ENCODE results near the gene BANK1.

BANK1 gene

GRCh38 chr4:101785486-101785885, 5.0 kb upstream of the BANK1 start:
- Mint-ChIP-seq H3K27me3 (ENCODE audit: low read depth) (peaks cover 8% of the 10 kb centered on the region), H3K9me3 (peaks cover 2% of the 10 kb centered on the region), H3K36me3 (ENCODE audit: low read depth) (no peaks in the 10 kb centered on the region), H3K4me3 (no peak overlapping the region), H3K27ac (no peak overlapping the region), H3K4me1 (peaks cover 5% of the 10 kb centered on the region)
- TF ChIP-seq CTCF (IDR thresholded peaks at IDR 0.05; ENCODE audit: unreplicated experiment in 3 of 3) = no peak

DNA sequence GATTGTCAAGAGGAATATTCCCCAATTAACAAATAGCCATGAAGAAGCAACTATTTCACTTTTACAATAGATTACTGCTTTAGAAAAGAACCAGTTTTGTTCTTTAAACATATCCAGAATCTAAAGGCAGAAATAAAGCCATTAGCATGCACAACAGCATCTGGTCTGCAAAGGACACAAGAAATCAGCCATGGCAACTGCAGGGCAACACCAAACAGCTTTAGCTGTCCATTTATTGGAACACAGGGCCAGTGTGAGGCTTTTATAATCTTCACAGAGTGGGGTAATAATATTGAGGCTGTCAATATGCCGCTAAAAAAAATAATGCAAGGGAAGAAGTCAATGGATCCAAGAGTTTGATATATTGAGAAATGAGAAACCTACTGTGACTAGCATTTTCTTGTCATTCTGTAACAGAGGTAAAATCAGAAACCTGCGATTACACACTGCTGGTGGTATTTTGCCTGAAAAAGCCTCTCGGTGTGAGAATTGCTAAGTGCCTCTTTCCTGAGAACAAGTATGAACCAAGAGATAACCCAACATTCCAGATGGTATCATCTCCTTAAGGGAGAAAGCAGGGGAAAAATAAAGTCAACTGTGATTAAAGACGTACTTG, 2.7 kb upstream of the BANK1 start:
- H3K27ac Mint-ChIP-seq = no peak overlapping the region
- peaks cover 5% of the 10 kb centered on the region for H3K4me1 Mint-ChIP-seq
- peaks cover 20% of the 10 kb centered on the region for H3K27me3 Mint-ChIP-seq (ENCODE audit: low read depth)
- H3K9me3 Mint-ChIP-seq = peaks cover 2% of the 10 kb centered on the region
- no peaks in the 10 kb centered on the region for H3K36me3 Mint-ChIP-seq (ENCODE audit: low read depth)
- no peak overlapping the region for H3K4me3 Mint-ChIP-seq
- no peak for TF ChIP-seq CTCF (IDR thresholded peaks at IDR 0.05; ENCODE audit: unreplicated experiment in 3 of 3)

GRCh38 chr4:101791182-101791558, 640 bp downstream of the BANK1 start:
- peaks cover 2% of the 10 kb centered on the region for H3K9me3 Mint-ChIP-seq
- no peak for TF ChIP-seq CTCF (IDR thresholded peaks at IDR 0.05; ENCODE audit: unreplicated experiment in 3 of 3)
- peak overlapping the region; percentile 75 to 83 (median 81) for H3K4me3 Mint-ChIP-seq

GRCh38 chr4:101792056-101792590, 1.6 kb downstream of the BANK1 start:
- Mint-ChIP-seq H3K4me3 (peak overlapping the region; percentile 0 to 24 (median 6)), H3K4me1 (peaks cover 5% of the 10 kb centered on the region), H3K36me3 (ENCODE audit: low read depth) (no peaks in the 10 kb centered on the region), H3K9me3 (peaks cover 2% of the 10 kb centered on the region), H3K27ac (no peak overlapping the region), H3K27me3 (ENCODE audit: low read depth) (peaks cover 20% of the 10 kb centered on the region)
- TF ChIP-seq CTCF (IDR thresholded peaks at IDR 0.05; ENCODE audit: unreplicated experiment in 3 of 3) = no peak

More at GRCh38 chr4:101791182-101791558, 640 bp downstream of the BANK1 start:
- Mint-ChIP-seq H3K27ac (no peak overlapping the region), H3K36me3 (ENCODE audit: low read depth) (no peaks in the 10 kb centered on the region), H3K27me3 (ENCODE audit: low read depth) (peaks cover 20% of the 10 kb centered on the region), H3K4me1 (peaks cover 5% of the 10 kb centered on the region)

DNA sequence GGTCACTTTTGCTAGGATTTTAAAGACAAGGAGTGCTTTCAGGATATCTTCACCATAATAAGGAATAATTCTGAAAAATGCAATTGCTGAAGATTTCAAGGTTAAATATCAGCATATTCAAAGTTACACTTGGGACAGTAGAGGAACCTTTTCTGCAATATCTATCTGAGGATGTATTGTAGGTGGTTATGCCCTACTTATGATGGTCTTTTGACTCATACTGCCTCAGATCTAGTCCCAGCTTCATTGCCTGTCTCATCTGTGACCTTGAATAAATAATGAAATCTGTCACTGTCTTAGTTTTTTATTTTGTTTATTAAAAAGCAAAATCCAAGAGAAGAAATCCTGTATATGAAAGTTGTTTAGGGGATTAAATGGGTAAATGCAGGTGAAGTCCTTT, 2.9 kb downstream of the BANK1 start:
- Mint-ChIP-seq H3K4me3 (no peak overlapping the region), H3K4me1 (peaks cover 5% of the 10 kb centered on the region), H3K27me3 (ENCODE audit: low read depth) (peaks cover 20% of the 10 kb centered on the region), H3K27ac (no peak overlapping the region), H3K9me3 (peaks cover 9% of the 10 kb centered on the region), H3K36me3 (ENCODE audit: low read depth) (no peaks in the 10 kb centered on the region)
- no peak for TF ChIP-seq CTCF (IDR thresholded peaks at IDR 0.05; ENCODE audit: unreplicated experiment in 3 of 3)

GRCh38 chr4:101794806-101795205, 4.3 kb downstream of the BANK1 start:
- peaks cover 20% of the 10 kb centered on the region for H3K27me3 Mint-ChIP-seq (ENCODE audit: low read depth)
- no peak overlapping the region for H3K27ac Mint-ChIP-seq
- peaks cover 5% of the 10 kb centered on the region for H3K4me1 Mint-ChIP-seq
- peaks cover 9% of the 10 kb centered on the region for H3K9me3 Mint-ChIP-seq
- no peaks in the 10 kb centered on the region for H3K36me3 Mint-ChIP-seq (ENCODE audit: low read depth)
- H3K4me3 Mint-ChIP-seq = no peak overlapping the region
- no peak for TF ChIP-seq CTCF (IDR thresholded peaks at IDR 0.05; ENCODE audit: unreplicated experiment in 3 of 3)

Data from nephron (organoid).